ENCODE measurements around the gene RFC2. TPM values are rescaled to one million over a fixed set of nuclear protein-coding genes. Genes with fewer than 3 reads are reported as not detected.

The RFC2 gene
- total RNA-seq, 1 experiment from 2014 or later, result 75.6 TPM

DNA sequence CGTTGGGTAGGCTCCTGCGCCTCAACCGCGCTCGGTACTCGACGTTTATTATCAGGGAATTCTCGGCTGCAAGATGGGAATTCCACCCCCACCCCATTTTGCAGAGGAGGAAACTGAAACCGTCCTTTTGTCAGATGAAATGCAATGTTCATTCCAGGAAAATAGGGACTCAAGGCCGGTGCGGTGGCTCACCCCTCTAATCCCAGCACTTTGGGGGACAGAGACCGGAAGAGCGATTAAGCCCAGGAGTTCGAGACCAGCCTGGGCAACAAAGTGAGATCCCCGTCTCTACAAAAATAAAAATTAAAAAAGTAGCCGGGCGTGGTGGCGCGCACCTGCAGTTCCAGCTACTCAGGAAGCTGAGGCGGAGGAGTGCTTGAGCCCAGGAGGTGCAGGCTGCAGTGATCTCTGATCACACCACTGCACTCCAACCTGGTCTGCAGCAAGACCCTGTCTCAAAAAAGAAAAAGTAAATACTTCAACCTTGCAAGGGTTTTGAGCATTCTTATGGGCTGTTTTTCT lies 720 bp upstream of the RFC2 start:
- H3K4me3 Mint-ChIP-seq (ENCODE audit: unreplicated experiment), result peak overlapping the region; percentile 97
- Histone ChIP-seq H3K4me1 (peaks cover 7% of the 10 kb centered on the region; the same call in 1 of the 2 replicates), H3K9me3 (no peaks in the 10 kb centered on the region), H3K27me3 (replicated peaks; ENCODE audit: control insufficient read depth, insufficient read depth, low read length) (no peaks in the 10 kb centered on the region), H3K36me3 (ENCODE audit: control insufficient read depth, insufficient read depth, low read length) (peaks cover 5% of the 10 kb centered on the region; the same call in 1 of the 2 replicates), H3K4me3 (ENCODE audit: low read depth, low read length) (peak overlapping the region; percentile 98)
- BruUV-seq (replicated peaks), result TSS peak; percentile 78
- H3K27ac Mint-ChIP-seq (ENCODE audit: unreplicated experiment), result peak overlapping the region; percentile 97
- H3K9me3 Mint-ChIP-seq (ENCODE audit: unreplicated experiment), result no peaks in the 10 kb centered on the region
- ChIA-PET CTCF (interaction anchor here (1.2 kb wide), 1 partner anchor 48 kb away, joined by 5 read pairs; no protein-coding TSS in a partner anchor), POLR2A (interaction anchor here (0.6 kb wide), 1 partner anchor 34 kb away, joined by 3 read pairs; no protein-coding TSS in a partner anchor)
- TF ChIP-seq, protein P1, sequence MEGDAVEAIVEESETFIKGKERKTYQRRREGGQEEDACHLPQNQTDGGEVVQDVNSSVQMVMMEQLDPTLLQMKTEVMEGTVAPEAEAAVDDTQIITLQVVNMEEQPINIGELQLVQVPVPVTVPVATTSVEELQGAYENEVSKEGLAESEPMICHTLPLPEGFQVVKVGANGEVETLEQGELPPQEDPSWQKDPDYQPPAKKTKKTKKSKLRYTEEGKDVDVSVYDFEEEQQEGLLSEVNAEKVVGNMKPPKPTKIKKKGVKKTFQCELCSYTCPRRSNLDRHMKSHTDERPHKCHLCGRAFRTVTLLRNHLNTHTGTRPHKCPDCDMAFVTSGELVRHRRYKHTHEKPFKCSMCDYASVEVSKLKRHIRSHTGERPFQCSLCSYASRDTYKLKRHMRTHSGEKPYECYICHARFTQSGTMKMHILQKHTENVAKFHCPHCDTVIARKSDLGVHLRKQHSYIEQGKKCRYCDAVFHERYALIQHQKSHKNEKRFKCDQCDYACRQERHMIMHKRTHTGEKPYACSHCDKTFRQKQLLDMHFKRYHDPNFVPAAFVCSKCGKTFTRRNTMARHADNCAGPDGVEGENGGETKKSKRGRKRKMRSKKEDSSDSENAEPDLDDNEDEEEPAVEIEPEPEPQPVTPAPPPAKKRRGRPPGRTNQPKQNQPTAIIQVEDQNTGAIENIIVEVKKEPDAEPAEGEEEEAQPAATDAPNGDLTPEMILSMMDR (IDR thresholded peaks at IDR 0.05; ENCODE audit: insufficient read depth in 1 of 2, low read depth in 1 of 2, low read length in 1 of 2, severe bottlenecking in 1 of 2, unreplicated experiment in 1 of 2), result no peak
- DNase-seq, result no peak
- no peaks in the 10 kb centered on the region for H3K27me3 Mint-ChIP-seq (ENCODE audit: insufficient read depth, unreplicated experiment)
- intact Hi-C loops (cut with micrococcal nuclease; ENCODE audit: unreplicated experiment), result no loop called here
- peaks cover 37% of the 10 kb centered on the region for H3K36me3 Mint-ChIP-seq (ENCODE audit: insufficient read depth, unreplicated experiment)
- peaks cover 7% of the 10 kb centered on the region for H3K4me1 Mint-ChIP-seq (ENCODE audit: low read depth, unreplicated experiment)

DNA sequence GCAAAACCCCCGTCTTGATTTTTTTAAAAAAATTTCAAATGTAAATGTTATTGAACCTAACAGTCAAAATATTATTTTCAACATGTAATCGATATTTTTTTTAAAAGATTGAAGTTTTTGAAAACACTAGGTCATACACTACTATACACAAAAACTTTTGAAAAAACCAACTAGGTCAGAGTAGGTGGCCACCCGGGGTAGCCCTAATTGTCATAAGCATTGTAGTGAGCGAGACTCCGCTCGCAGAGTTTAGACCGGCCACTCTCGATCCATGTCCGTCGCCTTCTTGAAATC lies 417 bp downstream of the RFC2 start:
- ChIA-PET POLR2A (no interaction called here), CTCF (interaction anchor here (0.6 to 0.7 kb wide), 2 partner anchors 82 to 364 kb away, joined by 3 to 4 read pairs; no protein-coding TSS in a partner anchor)
- Histone ChIP-seq H3K27me3 (replicated peaks; ENCODE audit: control insufficient read depth, insufficient read depth, low read length) (no peaks in the 10 kb centered on the region), H3K4me1 (peaks cover 11% of the 10 kb centered on the region; the same call in 1 of the 2 replicates), H3K9me3 (no peaks in the 10 kb centered on the region), H3K36me3 (ENCODE audit: control insufficient read depth, insufficient read depth, low read length) (peaks cover 5% of the 10 kb centered on the region; the same call in 1 of the 2 replicates), H3K4me3 (ENCODE audit: low read depth, low read length) (peak overlapping the region; percentile 98)
- no peaks in the 10 kb centered on the region for H3K27me3 Mint-ChIP-seq (ENCODE audit: insufficient read depth, unreplicated experiment)
- H3K9me3 Mint-ChIP-seq (ENCODE audit: unreplicated experiment), result no peaks in the 10 kb centered on the region
- no peak for DNase-seq
- H3K27ac Mint-ChIP-seq (ENCODE audit: unreplicated experiment), result peak overlapping the region; percentile 97
- peaks cover 7% of the 10 kb centered on the region for H3K4me1 Mint-ChIP-seq (ENCODE audit: low read depth, unreplicated experiment)
- peaks cover 49% of the 10 kb centered on the region for H3K36me3 Mint-ChIP-seq (ENCODE audit: insufficient read depth, unreplicated experiment)
- peak overlapping the region; percentile 97 for H3K4me3 Mint-ChIP-seq (ENCODE audit: unreplicated experiment)
- intact Hi-C loops (cut with micrococcal nuclease; ENCODE audit: unreplicated experiment), result no loop called here
- TF ChIP-seq, protein P1 (IDR thresholded peaks at IDR 0.05; ENCODE audit: insufficient read depth in 1 of 2, low read depth in 1 of 2, low read length in 1 of 2, severe bottlenecking in 1 of 2, unreplicated experiment in 1 of 2), result no peak
- BruUV-seq (replicated peaks), result TSS peak; percentile 83

DNA sequence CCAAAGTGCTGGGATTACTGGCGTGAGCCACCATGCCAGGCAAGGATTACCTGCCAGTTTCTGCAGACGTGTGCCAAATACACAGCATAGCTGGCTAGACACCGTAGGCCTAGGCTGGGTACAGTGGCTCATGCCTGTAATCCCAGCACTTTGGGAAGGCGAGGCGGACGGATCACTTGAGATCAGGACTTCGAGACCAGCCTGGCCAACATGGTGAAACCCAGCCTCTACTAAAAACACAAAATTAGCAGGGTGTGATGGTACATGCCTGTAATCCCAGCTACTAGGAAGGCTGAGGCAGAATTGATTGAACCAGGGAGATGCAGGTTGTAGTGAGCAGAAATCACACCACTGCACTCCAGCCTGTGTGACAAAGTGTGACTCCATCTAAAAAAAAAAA lies 868 bp downstream of the RFC2 start:
- Histone ChIP-seq H3K36me3 (ENCODE audit: control insufficient read depth, insufficient read depth, low read length) (peaks cover 5% of the 10 kb centered on the region; the same call in 1 of the 2 replicates), H3K9me3 (no peaks in the 10 kb centered on the region), H3K27me3 (replicated peaks; ENCODE audit: control insufficient read depth, insufficient read depth, low read length) (no peaks in the 10 kb centered on the region), H3K4me1 (peaks cover 13% of the 10 kb centered on the region; the same call in 1 of the 2 replicates), H3K4me3 (ENCODE audit: low read depth, low read length) (peak overlapping the region; percentile 98)
- H3K36me3 Mint-ChIP-seq (ENCODE audit: insufficient read depth, unreplicated experiment), result peaks cover 53% of the 10 kb centered on the region
- ChIA-PET CTCF (interaction anchor here (0.7 kb wide), 1 partner anchor 82 kb away, joined by 3 read pairs; no protein-coding TSS in a partner anchor), POLR2A (no interaction called here)
- peaks cover 7% of the 10 kb centered on the region for H3K4me1 Mint-ChIP-seq (ENCODE audit: low read depth, unreplicated experiment)
- H3K27me3 Mint-ChIP-seq (ENCODE audit: insufficient read depth, unreplicated experiment), result no peaks in the 10 kb centered on the region
- no TSS peak for BruUV-seq (replicated peaks)
- H3K27ac Mint-ChIP-seq (ENCODE audit: unreplicated experiment), result peak overlapping the region; percentile 97
- H3K9me3 Mint-ChIP-seq (ENCODE audit: unreplicated experiment), result no peaks in the 10 kb centered on the region
- TF ChIP-seq, protein P1 (IDR thresholded peaks at IDR 0.05; ENCODE audit: insufficient read depth in 1 of 2, low read depth in 1 of 2, low read length in 1 of 2, severe bottlenecking in 1 of 2, unreplicated experiment in 1 of 2), result no peak
- no peak for DNase-seq
- H3K4me3 Mint-ChIP-seq (ENCODE audit: unreplicated experiment), result peak overlapping the region; percentile 97
- intact Hi-C loops (cut with micrococcal nuclease; ENCODE audit: unreplicated experiment), result no loop called here
